Retinal pigment epithelial cell (primary cell): ENCODE results near the gene ZFYVE27.

Source experiments
- DNase-seq: peaks from one replicate; pipeline ENCODE4 v3.0.0-alpha.2; 2010; ENCODE audit warnings: low read depth
- H3K4me3 ChIP-seq: 2 replicates; pipeline ENCODE4 v1.5.1; 2011; ENCODE audit warnings: mild to moderate bottlenecking, low read length, control low read depth, moderate library complexity
- TF ChIP-seq, protein P1 (sequence below): conservative IDR thresholded peaks from 2 replicates; pipeline ENCODE4 v1.5.1; 2011; ENCODE audit warnings: low read depth, low read length, control low read depth, inconsistent platforms

Gene ZFYVE27

DNA sequence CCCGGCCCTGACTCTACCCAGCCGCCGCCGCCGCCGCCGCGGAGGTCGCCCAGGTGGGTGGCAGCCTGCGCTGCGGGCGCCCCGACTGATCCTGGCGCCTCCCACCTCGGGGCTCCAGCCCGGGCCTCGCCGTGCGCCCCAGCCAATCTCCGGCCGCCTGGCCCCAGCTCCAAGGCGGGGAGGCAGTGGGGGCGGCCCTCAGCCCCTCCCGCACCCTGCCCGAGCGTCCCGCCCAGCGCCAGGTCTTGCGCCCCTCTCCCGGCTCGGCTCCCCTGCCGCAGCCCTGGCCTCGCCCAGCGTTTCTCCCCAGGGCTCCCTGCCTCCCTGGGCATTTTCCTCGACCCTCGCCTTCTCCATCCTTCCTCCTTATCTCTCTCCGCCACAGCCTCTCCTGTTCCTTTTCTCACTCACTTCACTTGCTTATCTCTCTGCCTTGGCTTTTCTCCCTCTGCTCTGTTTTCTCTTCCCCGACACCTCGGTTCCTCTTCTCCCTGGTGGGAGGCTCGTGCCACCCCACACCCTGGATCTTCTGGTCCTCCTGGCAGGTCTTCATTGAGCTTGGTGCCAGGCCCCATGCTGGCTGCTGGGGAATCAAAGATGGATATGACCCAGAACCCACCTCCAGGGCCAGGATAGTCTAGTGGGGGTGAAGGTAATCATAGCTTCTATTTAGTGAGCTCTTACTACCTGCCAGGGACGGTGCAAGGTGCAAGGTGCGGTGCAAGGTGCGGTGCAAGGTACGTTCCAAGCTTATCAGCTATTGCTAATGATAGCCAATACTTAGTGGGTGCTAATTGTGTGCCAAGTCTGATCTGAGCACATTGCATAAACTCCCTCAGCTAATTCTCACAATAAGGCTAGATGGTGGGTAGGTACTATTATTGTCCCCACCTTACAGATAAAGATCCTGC lies 35.2 kb downstream of the ZFYVE27 start, which contains the start of gene SFRP5:
Gene SFRP5, minus strand, starts transcription at position 87 of the 911 bp plus-strand sequence. CDS start 166 bp downstream, outside the sequence.
- DNase-seq = no peak
- H3K4me3 ChIP-seq = peak within 1 kb of the TSS; percentile 74
- TF ChIP-seq, protein P1, sequence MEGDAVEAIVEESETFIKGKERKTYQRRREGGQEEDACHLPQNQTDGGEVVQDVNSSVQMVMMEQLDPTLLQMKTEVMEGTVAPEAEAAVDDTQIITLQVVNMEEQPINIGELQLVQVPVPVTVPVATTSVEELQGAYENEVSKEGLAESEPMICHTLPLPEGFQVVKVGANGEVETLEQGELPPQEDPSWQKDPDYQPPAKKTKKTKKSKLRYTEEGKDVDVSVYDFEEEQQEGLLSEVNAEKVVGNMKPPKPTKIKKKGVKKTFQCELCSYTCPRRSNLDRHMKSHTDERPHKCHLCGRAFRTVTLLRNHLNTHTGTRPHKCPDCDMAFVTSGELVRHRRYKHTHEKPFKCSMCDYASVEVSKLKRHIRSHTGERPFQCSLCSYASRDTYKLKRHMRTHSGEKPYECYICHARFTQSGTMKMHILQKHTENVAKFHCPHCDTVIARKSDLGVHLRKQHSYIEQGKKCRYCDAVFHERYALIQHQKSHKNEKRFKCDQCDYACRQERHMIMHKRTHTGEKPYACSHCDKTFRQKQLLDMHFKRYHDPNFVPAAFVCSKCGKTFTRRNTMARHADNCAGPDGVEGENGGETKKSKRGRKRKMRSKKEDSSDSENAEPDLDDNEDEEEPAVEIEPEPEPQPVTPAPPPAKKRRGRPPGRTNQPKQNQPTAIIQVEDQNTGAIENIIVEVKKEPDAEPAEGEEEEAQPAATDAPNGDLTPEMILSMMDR = no peak

DNA sequence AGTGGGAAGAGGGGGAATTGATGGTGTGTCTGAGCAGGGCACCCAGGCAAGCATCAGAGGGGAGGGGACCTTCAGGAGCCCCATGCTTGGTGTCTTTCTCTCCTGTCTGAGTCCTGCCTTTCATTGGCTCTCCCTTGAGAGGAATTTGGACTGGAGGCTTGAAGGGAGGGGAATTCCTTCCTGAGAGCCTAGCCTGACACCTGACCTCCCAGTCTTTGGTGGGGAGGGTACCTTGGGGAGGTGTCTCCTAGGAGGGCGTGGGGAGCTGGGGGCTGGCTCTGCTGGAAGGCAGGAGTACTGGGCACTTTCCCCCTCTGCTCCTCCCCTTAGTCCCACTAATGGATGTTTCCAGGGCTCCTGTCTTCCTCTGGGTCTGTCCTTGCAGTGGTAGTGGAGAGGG lies 36.2 kb downstream of the ZFYVE27 start:
- TF ChIP-seq, protein P1 = no peak
- H3K4me3 ChIP-seq = no peak overlapping the region
- no peak for DNase-seq

DNA sequence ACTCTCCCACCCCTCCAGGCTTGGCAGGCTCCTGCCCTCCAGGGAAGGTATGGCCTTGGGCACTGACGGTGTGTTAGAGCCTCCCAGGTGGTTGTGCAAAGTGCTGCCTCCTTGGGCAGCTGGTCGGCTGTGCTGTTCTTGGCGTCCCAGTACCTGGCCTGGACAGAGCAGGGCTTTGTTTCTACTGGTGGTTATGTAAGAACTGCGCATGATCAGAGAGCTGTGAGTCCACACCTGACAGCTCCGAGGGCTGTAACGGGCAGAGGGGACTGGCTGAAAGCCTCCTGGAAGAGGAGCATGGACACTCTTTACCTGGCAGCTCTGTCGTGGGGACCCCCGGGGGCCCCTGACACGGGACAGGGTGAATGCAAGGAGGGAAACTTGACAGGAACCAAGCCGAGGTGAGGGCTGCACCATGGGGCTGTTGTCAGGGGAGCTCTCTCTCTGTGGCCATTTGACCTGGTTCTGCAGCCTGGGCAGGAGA lies 37.9 kb downstream of the ZFYVE27 start:
- no peak overlapping the region for H3K4me3 ChIP-seq
- DNase-seq = no peak
- TF ChIP-seq, protein P1 = no peak

DNA sequence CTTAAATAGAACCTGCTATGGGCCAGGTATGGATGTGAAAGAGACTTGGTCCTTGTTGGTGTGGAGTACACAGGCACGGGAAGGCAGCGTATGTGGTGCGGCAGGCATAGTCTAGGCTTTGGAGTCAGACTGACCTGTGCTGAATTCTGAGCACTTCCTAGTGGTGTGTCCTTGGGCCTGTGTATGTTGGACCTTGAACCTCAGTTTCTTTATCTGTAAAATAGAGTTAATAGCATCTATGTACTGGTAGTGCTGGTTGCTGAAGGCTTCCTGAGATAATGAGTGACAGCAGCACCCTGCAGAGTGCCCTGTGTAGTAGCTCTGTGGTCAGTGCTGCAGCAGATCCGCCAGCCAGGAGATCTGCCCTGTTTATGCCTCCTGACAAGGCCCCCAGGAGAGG lies 40.2 kb downstream of the ZFYVE27 start:
- TF ChIP-seq, protein P1 = no peak
- no peak for DNase-seq
- H3K4me3 ChIP-seq = no peak overlapping the region

DNA sequence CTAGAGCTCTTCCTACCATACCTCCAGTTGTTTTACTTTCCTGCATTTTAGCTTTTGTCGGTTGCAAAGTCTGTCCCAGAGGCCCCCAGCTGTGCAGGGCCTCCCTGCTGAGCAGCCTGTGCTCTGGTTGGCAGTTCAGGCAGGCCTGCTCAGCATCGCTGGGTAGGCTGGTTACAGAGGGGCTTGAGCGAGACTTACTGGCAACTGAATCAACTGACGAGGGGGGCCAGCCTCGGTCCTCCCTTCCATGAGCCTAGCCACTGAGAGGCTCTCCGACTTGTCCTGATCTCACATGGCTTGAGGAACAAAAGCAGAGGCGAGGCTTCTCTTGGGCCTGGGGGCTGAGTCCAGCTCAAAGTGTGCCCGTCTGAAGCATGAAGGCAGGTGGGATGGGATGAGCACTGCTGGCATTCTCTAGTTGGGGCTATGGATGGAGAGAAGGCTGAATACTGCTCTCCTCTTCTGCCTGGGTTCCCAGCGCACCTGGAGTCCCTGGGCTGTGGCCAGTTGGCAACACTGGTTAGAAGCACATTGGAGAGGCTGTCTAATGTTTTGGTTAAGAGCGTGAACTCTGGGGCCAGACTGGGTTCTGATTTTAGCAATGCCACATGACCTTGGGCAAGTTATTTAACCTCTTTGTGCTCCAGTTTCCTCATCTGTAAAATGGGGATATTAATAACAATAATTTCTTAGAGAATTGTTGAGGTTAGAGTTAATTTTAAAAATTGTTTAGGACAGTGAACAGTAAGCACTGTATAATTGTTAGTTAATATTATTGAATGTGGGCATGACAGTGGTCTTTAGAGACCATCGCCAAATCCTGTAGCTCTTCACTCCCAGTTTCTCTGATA lies 41.7 kb downstream of the ZFYVE27 start:
- no peak overlapping the region for H3K4me3 ChIP-seq
- DNase-seq = no peak
- TF ChIP-seq, protein P1 = no peak

DNA sequence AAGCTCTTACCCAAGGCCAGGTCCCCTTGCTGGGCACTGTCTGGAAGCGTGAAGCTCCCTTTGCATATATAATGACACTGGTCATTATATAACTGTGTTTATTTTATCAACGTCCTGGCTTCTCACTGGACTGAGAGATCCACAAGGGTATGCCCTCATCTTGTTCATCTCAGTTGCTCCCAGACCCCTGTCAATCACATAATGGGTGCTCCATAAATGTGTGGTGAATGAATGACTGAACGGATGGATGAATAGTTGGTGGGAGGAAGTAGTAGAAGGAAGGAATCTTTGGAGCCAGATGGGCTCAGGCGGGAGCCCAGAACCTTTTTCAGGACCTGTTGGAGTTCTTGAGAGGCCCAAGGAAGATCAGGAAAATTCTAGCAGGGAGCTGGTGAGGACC lies 42.6 kb downstream of the ZFYVE27 start:
- TF ChIP-seq, protein P1 = no peak
- no peak overlapping the region for H3K4me3 ChIP-seq
- no peak for DNase-seq
